SU-DHL-6 (cell line): ENCODE results near the gene NAPG.

Experiments used
- CTCF ChIP-seq: fragments of 200-600 bp; sonication (generic); IDR thresholded peaks from one replicate; pipeline ENCODE4 v1.5.1; 2017; ENCODE audit warnings: antibody characterized with exemption, mild to moderate bottlenecking, low read length, moderate library complexity; ENCODE audit not compliant: insufficient read depth, poor library complexity, severe bottlenecking
- EZH2phosphoT487 ChIP-seq: fragments of 200-600 bp; sonication (generic), shearing (Covaris generic); conservative IDR thresholded peaks from 2 replicates; pipeline ENCODE4 v1.6.1; 2018; ENCODE audit warnings: mild to moderate bottlenecking, antibody characterized with exemption, low read length, moderate library complexity, mixed read lengths

- no peak for TF ChIP-seq CTCF
- TF ChIP-seq EZH2phosphoT487 = no peak
Observed at GRCh38 chr18:10557085-10557677, 31.4 kb downstream of the NAPG start.
